ENCODE measurements around the gene PIM3. TPM values are rescaled to one million over a fixed set of nuclear protein-coding genes. Genes with fewer than 3 reads are reported as not detected.

Gene PIM3
- total RNA-seq, 4 donors from 2014 or later, result 98.3 to 138 (median 119) TPM

GRCh38 chr22:49924113-49924833 lies 36.3 kb upstream of the PIM3 start:
- 95% methylated on average over 15 to 31 of the region's 31 CpGs for WGBS, 2 donors
- no peak for DNase-seq (ENCODE audit: low spot score in 2 of 2)
- no peak overlapping the region for H3K27ac ChIP-seq

GRCh38 chr22:49925525-49926128 lies 34.9 kb upstream of the PIM3 start:
- Histone ChIP-seq H3K27ac (peak overlapping the region in 1 of 4 donors; percentile 15), H3K4me1 (peaks cover 0 to 19% (median 4%) of the 10 kb centered on the region in 4 donors), H3K27me3 (peaks cover 0 to 7% of the 10 kb centered on the region in 2 donors), H3K9me3 (no peaks in the 10 kb centered on the region), H3K36me3 (peaks cover 0 to 66% (median 0%) of the 10 kb centered on the region in 3 donors), H3K4me3 (peak overlapping the region in 1 of 4 donors; percentile 21)
- no peak for TF ChIP-seq EP300 (IDR thresholded peaks at IDR 0.05)
- no peak for TF ChIP-seq CTCF (IDR thresholded peaks at IDR 0.05)
- no peak for TF ChIP-seq POLR2A (IDR thresholded peaks at IDR 0.05)
- 86% methylated on average over 21 to 24 of the region's 24 CpGs for WGBS, 2 donors
- no peak for DNase-seq (ENCODE audit: low spot score in 2 of 2)

More at GRCh38 chr22:49924113-49924833, 36.3 kb upstream of the PIM3 start:
- TF ChIP-seq EP300 (IDR thresholded peaks at IDR 0.05) (no peak), POLR2A (IDR thresholded peaks at IDR 0.05) (no peak), CTCF (IDR thresholded peaks at IDR 0.05) (no peak)
- H3K4me1 ChIP-seq, result peaks cover 0 to 16% (median 4%) of the 10 kb centered on the region in 4 donors
- peaks cover 0 to 7% of the 10 kb centered on the region in 2 donors for H3K27me3 ChIP-seq
- H3K36me3 ChIP-seq, result peaks cover 0 to 75% (median 0%) of the 10 kb centered on the region in 3 donors
- no peaks in the 10 kb centered on the region for H3K9me3 ChIP-seq
- no peak overlapping the region for H3K4me3 ChIP-seq

GRCh38 chr22:49926916-49927315 lies 33.7 kb upstream of the PIM3 start:
- 65 to 75% methylated on average over 17 to 18 of the region's 18 CpGs for WGBS, 2 donors
- H3K27me3 ChIP-seq, result peaks cover 0 to 7% of the 10 kb centered on the region in 2 donors
- TF ChIP-seq CTCF (IDR thresholded peaks at IDR 0.05) (no peak), EP300 (IDR thresholded peaks at IDR 0.05) (no peak), POLR2A (IDR thresholded peaks at IDR 0.05) (no peak)
- no peak overlapping the region for H3K27ac ChIP-seq
- H3K9me3 ChIP-seq, result no peaks in the 10 kb centered on the region
- no peak overlapping the region for H3K4me3 ChIP-seq
- H3K4me1 ChIP-seq, result peaks cover 0 to 30% (median 14%) of the 10 kb centered on the region in 4 donors
- no peak for DNase-seq (ENCODE audit: low spot score in 2 of 2)
- peaks cover 0 to 53% (median 0%) of the 10 kb centered on the region in 3 donors for H3K36me3 ChIP-seq

GRCh38 chr22:49927483-49928184 lies 32.9 kb upstream of the PIM3 start:
- H3K9me3 ChIP-seq, result no peaks in the 10 kb centered on the region
- no peak overlapping the region for H3K4me3 ChIP-seq
- H3K27ac ChIP-seq, result no peak overlapping the region
- peaks cover 0 to 7% of the 10 kb centered on the region in 2 donors for H3K27me3 ChIP-seq
- peaks cover 0 to 47% (median 0%) of the 10 kb centered on the region in 3 donors for H3K36me3 ChIP-seq
- WGBS, 2 donors, result 89 to 93% methylated on average over 25 to 26 of the region's 26 CpGs
- DNase-seq (ENCODE audit: low spot score in 2 of 2), result no peak
- no peak for TF ChIP-seq EP300 (IDR thresholded peaks at IDR 0.05)
- H3K4me1 ChIP-seq, result peaks cover 0 to 37% (median 17%) of the 10 kb centered on the region in 4 donors

- H3K36me3 ChIP-seq, result peaks cover 0 to 43% (median 0%) of the 10 kb centered on the region in 3 donors
- H3K4me3 ChIP-seq, result no peak overlapping the region
- no peak for TF ChIP-seq POLR2A (IDR thresholded peaks at IDR 0.05)
- 89 to 91% methylated on average over 4 to 6 of the region's 8 CpGs for WGBS, 2 donors
- DNase-seq (ENCODE audit: low spot score in 2 of 2), result no peak
- H3K27me3 ChIP-seq, result peaks cover 0 to 7% of the 10 kb centered on the region in 2 donors
- H3K4me1 ChIP-seq, result peaks cover 0 to 42% (median 22%) of the 10 kb centered on the region in 4 donors
- H3K27ac ChIP-seq, result no peak overlapping the region
- H3K9me3 ChIP-seq, result no peaks in the 10 kb centered on the region
Observed at GRCh38 chr22:49928185-49928495, 32.4 kb upstream of the PIM3 start.
